K562 (cell line): ENCODE results near the gene MYOT. TPM values are rescaled to one million over a fixed set of nuclear protein-coding genes. Genes with fewer than 3 reads are reported as not detected.

Source experiments
- ATAC-seq: fragments of 200-7000 bp; cut with Tn5 transposase; 3 replicates; pipeline ENCODE4 v1.9.1; 2020; ENCODE audit warnings: moderate library complexity
- BruUV-seq: library from RNA; stranded (reverse); fragments of 400-500 nt; replicated peaks from 2 replicates; lab custom pipeline; 2021; lab: Mats Ljungman, UMichigan
- CTCF ChIA-PET: fragments of 300-600 bp; formaldehyde crosslinking; extraction: SDS; loops from one replicate; lab custom pipeline; 2021; ENCODE audit warnings: low intra/inter-chr PET ratio; lab: Yijun Ruan, JAX
- POLR2A ChIA-PET: fragments of 300-600, 350-650 bp; sonication (Branson Sonifier 250); formaldehyde crosslinking; extraction: SDS; loops from one replicate; lab custom pipeline; 2021; ENCODE audit warnings: antibody characterized with exemption, inconsistent platforms; lab: Yijun Ruan, JAX
- DNase-seq, 4 experiments: peaks; one replicate each; pipeline versions ENCODE4 v3.0.0 to v3.0.0-alpha.2; 2011 to 2018; ENCODE audit warnings: low spot score in 3 of 4, mixed read lengths in 3 of 4; ENCODE audit errors: extremely low read depth in 1 of 4
- FAIRE-seq: peaks from 2 replicates; lab custom pipeline; 2011; peaks lifted over from hg19 to GRCh38; lab: Jason Lieb, UNC
- H2AFZ ChIP-seq: 2 replicates; pipeline ENCODE4 v1.6.0; 2011; ENCODE audit warnings: low read depth, low read length, control low read depth, inconsistent platforms
- H3K27ac ChIP-seq: fragments of 200-600 bp; 3 replicates; pipeline ENCODE4 v1.8.0; 2011; ENCODE audit warnings: low read depth, mild to moderate bottlenecking, control low read depth, inconsistent platforms, low read length, moderate library complexity, mixed read lengths; ENCODE audit errors: extremely low read depth
- H3K27me3 ChIP-seq, 2 experiments: fragments of 300-600 bp in 1 of 2; 2 replicates in 1 of 2; 3 replicates in 1 of 2; pipeline versions ENCODE4 v1.6.0 to v1.8.0; 2011; ENCODE audit warnings: inconsistent platforms in 2 of 2, low read length in 2 of 2, mild to moderate bottlenecking in 1 of 2, mixed read lengths in 1 of 2, moderate library complexity in 1 of 2; ENCODE audit not compliant: control insufficient read depth in 2 of 2, insufficient read depth in 2 of 2
- H3K36me3 ChIP-seq: fragments of 300-600 bp; 3 replicates; pipeline ENCODE4 v1.8.0; 2011; ENCODE audit warnings: mild to moderate bottlenecking, low read length, inconsistent platforms; ENCODE audit not compliant: control insufficient read depth, insufficient read depth
- H3K4me1 ChIP-seq, 2 experiments: fragments of 200-600 bp in 1 of 2; replicated peaks in 1 of 2; 2 replicates in 1 of 2; 3 replicates in 1 of 2; pipeline versions ENCODE4 v1.5.1 to v1.8.0; 2011; ENCODE audit warnings: inconsistent platforms in 2 of 2, low read length in 2 of 2, mild to moderate bottlenecking in 1 of 2, mixed read lengths in 1 of 2, moderate library complexity in 1 of 2; ENCODE audit not compliant: control insufficient read depth in 2 of 2, insufficient read depth in 2 of 2
- H3K4me2 ChIP-seq: 2 replicates; pipeline ENCODE4 v1.6.1; 2011; ENCODE audit warnings: low read length, control low read depth, inconsistent platforms, mixed read lengths; ENCODE audit not compliant: insufficient read depth
- H3K4me3 ChIP-seq: fragments of 200-600 bp; sonication (generic), shearing (Covaris generic); 2 replicates; pipeline ENCODE4 v1.5.1; 2016; ENCODE audit warnings: control low read depth, inconsistent platforms
- H3K79me2 ChIP-seq: fragments of 200-600 bp; 3 replicates; pipeline ENCODE4 v1.8.0; 2011; ENCODE audit warnings: low read length, inconsistent platforms; ENCODE audit not compliant: control insufficient read depth, insufficient read depth
- H3K9ac ChIP-seq, 2 experiments: 2 replicates each; pipeline versions ENCODE4 v1.6.0 to v1.6.1; 2011; ENCODE audit warnings: low read depth in 2 of 2, low read length in 2 of 2, control low read depth in 1 of 2, inconsistent platforms in 1 of 2, mild to moderate bottlenecking in 1 of 2, mixed read lengths in 1 of 2; ENCODE audit not compliant: insufficient read depth in 1 of 2
- H3K9me1 ChIP-seq: one replicate; pipeline ENCODE4 v1.6.0; 2011; ENCODE audit warnings: inconsistent platforms, mild to moderate bottlenecking, low read length, moderate library complexity; ENCODE audit not compliant: control insufficient read depth, insufficient read depth
- H3K9me3 ChIP-seq: replicated peaks from 2 replicates; pipeline ENCODE4 v1.5.1; 2011; ENCODE audit warnings: low read depth, low read length, inconsistent platforms; ENCODE audit not compliant: control insufficient read depth, insufficient read depth
- H4K20me1 ChIP-seq: replicated peaks from 2 replicates; pipeline ENCODE4 v1.6.1; 2011; ENCODE audit warnings: low read length, inconsistent platforms, mixed read lengths; ENCODE audit not compliant: control insufficient read depth, insufficient read depth
- ARID2 ChIP-seq: fragments of 450-650 bp; IDR thresholded peaks from 2 replicates; pipeline ENCODE4 v1.6.1; 2017; ENCODE audit warnings: antibody characterized with exemption, mild to moderate bottlenecking
- BCLAF1 ChIP-seq, 2 experiments: fragments of 450-650 bp in 1 of 2; IDR thresholded peaks; 2 replicates each; pipeline ENCODE4 v1.6.1; 2011 to 2017; ENCODE audit warnings: low read depth in 2 of 2, antibody characterized with exemption in 1 of 2, borderline replicate concordance in 1 of 2, low read length in 1 of 2, mild to moderate bottlenecking in 1 of 2, mixed read lengths in 1 of 2; ENCODE audit not compliant: control insufficient read depth in 1 of 2
- CEBPG ChIP-seq, 3 experiments: fragments of 200-800 bp in 1 of 3; sonication (Bioruptor generic) in 1 of 3; sonication (generic) in 1 of 3; formaldehyde crosslinking in 1 of 3; IDR thresholded peaks in 2 of 3; conservative IDR thresholded peaks in 1 of 3; 2 replicates each; pipeline versions ENCODE4 v1.6.1 to v1.8.0; 2016 to 2022; ENCODE audit warnings: missing compliant biosample characterization in 2 of 3, missing genetic modification characterization in 2 of 3, mild to moderate bottlenecking in 1 of 3, missing genetic modification reagents in 1 of 3
- CSDE1 ChIP-seq, 2 experiments: fragments of 450-650 bp; IDR thresholded peaks; 2 replicates each; pipeline ENCODE4 v1.6.1; 2016; ENCODE audit warnings: mild to moderate bottlenecking in 1 of 2
- OTX1 ChIP-seq: fragments of 450-650 bp; formaldehyde crosslinking; IDR thresholded peaks from 2 replicates; pipeline ENCODE4 v1.4.0; 2022; ENCODE audit warnings: mild to moderate bottlenecking
- RBM22 ChIP-seq: fragments of 200-400 bp; formaldehyde crosslinking; IDR thresholded peaks from 2 replicates; pipeline ENCODE4 v1.6.1; 2018; ENCODE audit warnings: low read length, low read depth; ENCODE audit not compliant: poor library complexity, severe bottlenecking
- TEAD2 ChIP-seq: fragments of 450-650 bp; IDR thresholded peaks from 2 replicates; pipeline ENCODE4 v1.6.1; 2016; ENCODE audit warnings: missing genetic modification characterization, control low read depth, missing compliant biosample characterization
- TGIF2 ChIP-seq: sonication (generic); formaldehyde crosslinking; IDR thresholded peaks from 2 replicates; pipeline ENCODE4 v1.8.1; 2022; ENCODE audit warnings: mild to moderate bottlenecking, missing genetic modification reagents, moderate library complexity
- XRCC3 ChIP-seq: fragments of 450-650 bp; IDR thresholded peaks from 2 replicates; pipeline ENCODE4 v1.6.1; 2017; ENCODE audit warnings: mild to moderate bottlenecking, moderate library complexity
- ZNF165 ChIP-seq: fragments of 250-450 bp; sonication (Bioruptor Pico); IDR thresholded peaks from 2 replicates; pipeline ENCODE4 v1.4.0; 2020; ENCODE audit warnings: borderline replicate concordance
- ZNF408 ChIP-seq: fragments of 250-450 bp; sonication (Bioruptor Pico); IDR thresholded peaks from 2 replicates; pipeline ENCODE4 v1.4.0; 2020; ENCODE audit warnings: low read depth, mild to moderate bottlenecking, moderate library complexity
- WGBS: fragments of 100-300 bp; shearing (Covaris generic); methylation state at CpG from one replicate; pipeline ENCODE4 v1.1.6; 2016; ENCODE audit warnings: low coverage, mixed read lengths; ENCODE audit not compliant: insufficient coverage; ENCODE audit errors: missing lambda C conversion rate; 5-methylcytosine and 5-hydroxymethylcytosine counted together
- in situ Hi-C: fragments of 300-500 bp; cut with MboI; formaldehyde crosslinking; loops from 4 replicates; pipeline ENCODE4 v1.15.0; 2018; ENCODE audit warnings: inconsistent platforms, mixed read lengths
- intact Hi-C: fragments of 100-400 bp; cut with micrococcal nuclease; formaldehyde crosslinking; loops from 2 replicates; pipeline ENCODE4 v1.14.2; 2022
- polyA plus RNA-seq, 8 experiments: library from polyadenylated mRNA; depleted of rRNA in 4 of 8; stranded (reverse) in 5 of 8; unstranded in 3 of 8; fragments of >200 nt; fragmentation: Nextera tagmentation in 2 of 8; fragmentation: Illumina TruSeq in 1 of 8; extraction: Ambion mirVana in 2 of 8; extraction: Trizol in 1 of 8; gene quantifications; 2 replicates each; pipeline versions ENCODE4 v1.2.1 to v1.2.3, GENCODE V29; 2011 to 2014; ENCODE audit warnings: inconsistent platforms in 1 of 8, missing spikeins in 1 of 8
- total RNA-seq, 7 experiments: library from RNA; depleted of rRNA in 6 of 7; stranded (reverse); fragments of >200 nt in 6 of 7; fragmentation: Illumina TruSeq in 2 of 7; extraction: Trizol in 2 of 7; gene quantifications; 2 replicates each; pipeline versions ENCODE4 v1.2.1 to v1.2.3, GENCODE V29; 2011 to 2021; ENCODE audit warnings: low replicate concordance in 1 of 7

The MYOT gene
- total and polyA plus RNA-seq, 9 of the 15 experiments (the other 6 are each of a cell fraction or from before 2014, with no cell fraction given): 0.24 to 0.38 TPM; not detected in 7

DNA sequence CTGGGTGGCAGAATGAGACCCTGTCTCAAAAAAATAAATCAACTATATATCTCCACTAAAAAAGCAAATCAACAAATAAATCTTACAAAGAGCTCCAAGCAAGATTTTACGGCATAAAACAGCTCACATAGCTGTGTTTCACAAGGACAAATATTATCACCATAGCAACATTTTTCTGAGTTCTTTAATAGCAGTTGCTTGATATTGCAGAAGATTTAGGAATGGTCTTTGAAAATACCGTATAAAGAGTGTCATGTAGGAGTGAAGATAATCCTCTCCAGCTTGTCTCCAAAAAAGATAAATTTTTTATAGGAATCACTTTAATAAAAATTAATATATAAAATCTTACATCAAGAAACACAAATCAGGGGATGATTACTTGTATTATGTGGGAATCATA, 36.6 kb upstream of the MYOT start:
- DNase-seq: no peak
- TF ChIP-seq ARID2 (no peak), ZNF165 (no peak), TGIF2 (no peak), BCLAF1 (IDR thresholded peaks at IDR 0.05; ENCODE audit: borderline replicate concordance in 1 of 2, control insufficient read depth in 1 of 2, low read depth in 2 of 2, low read length in 1 of 2) (no peak), OTX1 (no peak), CSDE1 (IDR thresholded peaks at IDR 0.05) (no peak), TEAD2 (tag) (no peak), RBM22 (no peak), ZNF408 (no peak), XRCC3 (no peak), CEBPG (CRISPR knock-in tag; IDR thresholded peaks at IDR 0.05) (no peak), CEBPG (tag; conservative IDR thresholded peaks at IDR 0.05 in 1 of 2, IDR thresholded peaks at IDR 0.05 in 1 of 2) (no peak)
- H3K9ac ChIP-seq: no peak overlapping the region
- no peak overlapping the region for H3K4me3 ChIP-seq
- intact Hi-C loops (no loop called here), in situ Hi-C loops (no loop called here)
- WGBS: 0% methylated on average over 2 of the region's 2 CpGs
- no peak overlapping the region for H3K27ac ChIP-seq
- no peaks in the 10 kb centered on the region for H3K79me2 ChIP-seq
- ChIA-PET CTCF (no interaction called here), POLR2A (interaction anchor here (0.6 kb wide), 1 partner anchor 1502 kb away, joined by 3 read pairs; no protein-coding TSS in a partner anchor)
- H3K9me3 ChIP-seq: no peaks in the 10 kb centered on the region
- BruUV-seq: no TSS peak
- H4K20me1 ChIP-seq: no peaks in the 10 kb centered on the region
- FAIRE-seq: no peak
- H3K9me1 ChIP-seq: no peaks in the 10 kb centered on the region
- no peak for ATAC-seq
- H3K36me3 ChIP-seq: no peaks in the 10 kb centered on the region
- H3K4me1 ChIP-seq: no peaks in the 10 kb centered on the region; a peak in 1 of 5 replicates
- peaks cover 3 to 9% of the 10 kb centered on the region in 2 experiments; a peak in 2 of 5 replicates for H3K27me3 ChIP-seq
- no peak overlapping the region for H3K4me2 ChIP-seq
- H2AFZ ChIP-seq: no peak overlapping the region
